ENCODE data around the gene TRIM44. TPM values are rescaled to one million over a fixed set of nuclear protein-coding genes. Genes with fewer than 3 reads are reported as not detected.
A peak's percentile ranks its signal among the peaks of the same experiment; 100 is the strongest.

The TRIM44 gene
- total and polyA plus RNA-seq, 10 of the 15 experiments (the other 5 are each of a cell fraction or from before 2014, with no cell fraction given), result 6.7 to 93.0 (median 27.6) TPM

DNA sequence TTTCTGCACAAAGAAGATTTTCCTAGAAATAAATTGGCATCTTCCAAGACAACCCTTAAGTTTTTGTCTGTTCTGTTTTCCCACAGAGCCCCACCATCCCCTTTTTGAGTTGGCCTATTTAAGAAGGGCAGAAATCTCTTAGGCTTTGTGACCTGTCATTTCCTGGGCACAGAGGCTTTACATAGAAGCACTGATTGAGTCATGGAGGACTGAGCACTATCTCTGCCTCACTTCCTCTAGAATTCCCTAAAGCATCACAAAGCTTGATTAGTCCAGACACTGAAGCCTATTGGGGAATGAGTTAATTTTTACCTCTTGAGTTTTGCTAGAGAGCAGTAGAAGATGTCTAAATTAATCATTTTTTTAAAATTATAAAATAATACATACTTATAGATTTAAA lies 25.4 kb downstream of the TRIM44 start:
- ATAC-seq (0 out of 3 replicates have a peak, but pooled peaks have one; percentile 25), DNase-seq (ENCODE audit: low read depth, low spot score) (no peak), FAIRE-seq (no peak)
- intact Hi-C loops (cut with micrococcal nuclease; ENCODE audit: unreplicated experiment), result no loop called here
- RAD21 ChIA-PET (ENCODE audit: unreplicated experiment), result no interaction called here
- POLR2A ChIA-PET, result no interaction called here
- in situ Hi-C loops (cut with MboI), result no loop called here
- Histone ChIP-seq H3K4me2 (ENCODE audit: control insufficient read depth, insufficient read depth) (no peak overlapping the region), H3K9ac (ENCODE audit: control insufficient read depth, insufficient read depth, low read length) (no peak overlapping the region), H3K36me3 (ENCODE audit: control insufficient read depth in 2 of 2, insufficient read depth in 2 of 2, low read length in 1 of 2) (peaks cover 5 to 13% of the 10 kb centered on the region in 2 experiments), H2AFZ (ENCODE audit: control insufficient read depth, low read depth, low read length) (no peak overlapping the region), H3K27ac (ENCODE audit: control insufficient read depth, insufficient read depth) (no peak overlapping the region), H3K4me3 (no peak overlapping the region), H3K27me3 (replicated peaks in 1 of 2; ENCODE audit: control insufficient read depth in 2 of 2, insufficient read depth in 2 of 2, low read length in 1 of 2) (no peaks in the 10 kb centered on the region), H4K20me1 (ENCODE audit: control insufficient read depth, insufficient read depth) (no peaks in the 10 kb centered on the region), H3K79me2 (ENCODE audit: control insufficient read depth, insufficient read depth, low read length) (peaks cover 14% of the 10 kb centered on the region), H3K9me3 (replicated peaks; ENCODE audit: control insufficient read depth, insufficient read depth, low read length) (no peaks in the 10 kb centered on the region), H3K4me1 (ENCODE audit: control insufficient read depth, insufficient read depth, low read length) (peaks cover 12% of the 10 kb centered on the region)
- CTCF ChIA-PET, result no interaction called here
- no peak for TF ChIP-seq EED (IDR thresholded peaks at IDR 0.05; ENCODE audit: low read depth)
- no peak for TF ChIP-seq TCF7 (IDR thresholded peaks at IDR 0.05; ENCODE audit: borderline replicate concordance)
- TF ChIP-seq RUNX3 (IDR thresholded peaks at IDR 0.05; ENCODE audit: low read length), result no peak
- TF ChIP-seq, protein P1, sequence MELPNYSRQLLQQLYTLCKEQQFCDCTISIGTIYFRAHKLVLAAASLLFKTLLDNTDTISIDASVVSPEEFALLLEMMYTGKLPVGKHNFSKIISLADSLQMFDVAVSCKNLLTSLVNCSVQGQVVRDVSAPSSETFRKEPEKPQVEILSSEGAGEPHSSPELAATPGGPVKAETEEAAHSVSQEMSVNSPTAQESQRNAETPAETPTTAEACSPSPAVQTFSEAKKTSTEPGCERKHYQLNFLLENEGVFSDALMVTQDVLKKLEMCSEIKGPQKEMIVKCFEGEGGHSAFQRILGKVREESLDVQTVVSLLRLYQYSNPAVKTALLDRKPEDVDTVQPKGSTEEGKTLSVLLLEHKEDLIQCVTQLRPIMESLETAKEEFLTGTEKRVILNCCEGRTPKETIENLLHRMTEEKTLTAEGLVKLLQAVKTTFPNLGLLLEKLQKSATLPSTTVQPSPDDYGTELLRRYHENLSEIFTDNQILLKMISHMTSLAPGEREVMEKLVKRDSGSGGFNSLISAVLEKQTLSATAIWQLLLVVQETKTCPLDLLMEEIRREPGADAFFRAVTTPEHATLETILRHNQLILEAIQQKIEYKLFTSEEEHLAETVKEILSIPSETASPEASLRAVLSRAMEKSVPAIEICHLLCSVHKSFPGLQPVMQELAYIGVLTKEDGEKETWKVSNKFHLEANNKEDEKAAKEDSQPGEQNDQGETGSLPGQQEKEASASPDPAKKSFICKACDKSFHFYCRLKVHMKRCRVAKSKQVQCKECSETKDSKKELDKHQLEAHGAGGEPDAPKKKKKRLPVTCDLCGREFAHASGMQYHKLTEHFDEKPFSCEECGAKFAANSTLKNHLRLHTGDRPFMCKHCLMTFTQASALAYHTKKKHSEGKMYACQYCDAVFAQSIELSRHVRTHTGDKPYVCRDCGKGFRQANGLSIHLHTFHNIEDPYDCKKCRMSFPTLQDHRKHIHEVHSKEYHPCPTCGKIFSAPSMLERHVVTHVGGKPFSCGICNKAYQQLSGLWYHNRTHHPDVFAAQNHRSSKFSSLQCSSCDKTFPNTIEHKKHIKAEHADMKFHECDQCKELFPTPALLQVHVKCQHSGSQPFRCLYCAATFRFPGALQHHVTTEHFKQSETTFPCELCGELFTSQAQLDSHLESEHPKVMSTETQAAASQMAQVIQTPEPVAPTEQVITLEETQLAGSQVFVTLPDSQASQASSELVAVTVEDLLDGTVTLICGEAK (IDR thresholded peaks at IDR 0.05; ENCODE audit: borderline replicate concordance), result no peak
- no peak for TF ChIP-seq POLR2AphosphoS5 (IDR thresholded peaks at IDR 0.05; ENCODE audit: low read length)
- TF ChIP-seq, protein P2, sequence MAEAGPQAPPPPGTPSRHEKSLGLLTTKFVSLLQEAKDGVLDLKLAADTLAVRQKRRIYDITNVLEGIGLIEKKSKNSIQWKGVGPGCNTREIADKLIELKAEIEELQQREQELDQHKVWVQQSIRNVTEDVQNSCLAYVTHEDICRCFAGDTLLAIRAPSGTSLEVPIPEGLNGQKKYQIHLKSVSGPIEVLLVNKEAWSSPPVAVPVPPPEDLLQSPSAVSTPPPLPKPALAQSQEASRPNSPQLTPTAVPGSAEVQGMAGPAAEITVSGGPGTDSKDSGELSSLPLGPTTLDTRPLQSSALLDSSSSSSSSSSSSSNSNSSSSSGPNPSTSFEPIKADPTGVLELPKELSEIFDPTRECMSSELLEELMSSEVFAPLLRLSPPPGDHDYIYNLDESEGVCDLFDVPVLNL (IDR thresholded peaks at IDR 0.05; ENCODE audit: low read depth, low read length), result no peak
- SMC1A ChIA-PET (ENCODE audit: uncharacterized antibody, unreplicated experiment), result interaction anchor here (0.5 kb wide), 1 partner anchor 1455 kb away, joined by 3 read pairs; no protein-coding TSS in a partner anchor
- BruUV-seq (replicated peaks), result no TSS peak
